ENCODE data around the gene BCAS1. TPM values are rescaled to one million over a fixed set of nuclear protein-coding genes. Genes with fewer than 3 reads are reported as not detected.

BCAS1 gene
- total RNA-seq, 1 donor from 2014 or later, result 0.81 TPM

- DNase-seq, result no peak
Observed at GRCh38 chr20:53972179-53972578, 98.2 kb downstream of the BCAS1 start.

DNA sequence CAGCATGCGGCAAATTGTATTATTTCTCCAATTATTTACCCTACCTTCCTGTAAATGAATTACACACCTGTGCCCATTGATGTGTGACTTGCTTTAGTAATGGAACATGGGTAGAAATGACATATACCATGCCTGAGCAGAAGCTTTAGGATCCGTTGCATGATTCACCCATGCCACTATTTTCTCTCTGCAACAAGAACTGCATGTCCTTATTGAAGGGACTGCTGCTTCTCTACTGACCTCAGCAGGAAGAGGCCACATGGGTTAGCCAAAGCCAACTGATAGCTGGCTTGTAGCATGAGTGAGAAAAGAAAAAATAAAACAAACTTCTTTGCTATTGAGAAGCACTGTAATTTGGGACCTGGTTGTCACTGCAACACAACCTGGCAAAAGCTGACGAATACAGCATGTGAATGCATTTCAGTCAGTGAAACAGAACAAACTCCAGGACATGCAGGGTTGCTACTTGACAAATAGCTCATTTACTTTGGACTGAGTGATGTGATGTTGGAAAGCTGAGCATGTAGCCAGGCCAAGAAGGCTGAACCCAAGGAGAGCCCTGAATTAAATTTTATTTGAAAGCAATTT is 99.2 kb downstream of the BCAS1 start:
- H3K4me3 ChIP-seq, result no peak overlapping the region
- no peaks in the 10 kb centered on the region for H3K9me3 ChIP-seq
- intact Hi-C loops (cut with DNase I), result no loop called here
- ATAC-seq (no peak), DNase-seq (no peak)
- H3K27ac ChIP-seq, result no peak overlapping the region
- no peaks in the 10 kb centered on the region for H3K36me3 ChIP-seq
- TF ChIP-seq CTCF (IDR thresholded peaks at IDR 0.05), result no peak
- no peaks in the 10 kb centered on the region for H3K27me3 ChIP-seq
- H3K4me1 ChIP-seq, result no peaks in the 10 kb centered on the region

More at GRCh38 chr20:53972179-53972578, 98.2 kb downstream of the BCAS1 start:
- Histone ChIP-seq H3K27ac (no peak overlapping the region), H3K36me3 (no peaks in the 10 kb centered on the region), H3K27me3 (no peaks in the 10 kb centered on the region), H3K4me1 (no peaks in the 10 kb centered on the region), H3K4me3 (no peak overlapping the region), H3K9me3 (no peaks in the 10 kb centered on the region)
- intact Hi-C loops (cut with DNase I), result no loop called here
- no peak for TF ChIP-seq CTCF (IDR thresholded peaks at IDR 0.05)
- no peak for ATAC-seq

DNA sequence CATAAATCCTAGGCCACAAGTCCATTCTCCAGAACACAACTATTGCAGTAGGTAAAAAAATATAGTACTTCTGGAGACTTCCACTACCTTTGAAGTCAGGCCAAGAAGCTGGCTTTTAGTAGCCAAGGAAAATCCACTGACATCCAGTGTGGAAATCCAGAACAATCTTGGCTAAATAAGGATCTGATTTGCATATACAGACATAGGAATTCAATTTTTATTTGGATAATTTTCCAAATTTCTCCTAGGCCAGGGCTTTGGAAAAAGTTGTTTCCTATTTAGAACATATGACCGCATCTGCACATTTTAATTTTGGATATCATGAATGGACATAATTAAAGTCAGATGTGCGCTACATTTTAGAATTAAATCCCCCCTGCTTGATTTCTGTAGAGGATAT is 100.2 kb downstream of the BCAS1 start:
- no peak for TF ChIP-seq CTCF (IDR thresholded peaks at IDR 0.05)
- ATAC-seq, result no peak
- intact Hi-C loops (cut with DNase I), result no loop called here

GRCh38 chr20:53967527-53967926 is 102.9 kb downstream of the BCAS1 start:
- Histone ChIP-seq H3K27me3 (no peaks in the 10 kb centered on the region), H3K27ac (no peak overlapping the region), H3K36me3 (no peaks in the 10 kb centered on the region), H3K4me1 (no peaks in the 10 kb centered on the region), H3K4me3 (no peak overlapping the region), H3K9me3 (no peaks in the 10 kb centered on the region)
- ATAC-seq, result no peak
- DNase-seq, result no peak
- intact Hi-C loops (cut with DNase I), result no loop called here
- TF ChIP-seq CTCF (IDR thresholded peaks at IDR 0.05), result no peak

More for the DNA sequence above, 100.2 kb downstream of the BCAS1 start:
- H3K27me3 ChIP-seq, result no peaks in the 10 kb centered on the region
- no peaks in the 10 kb centered on the region for H3K36me3 ChIP-seq
- DNase-seq, result no peak
- H3K4me1 ChIP-seq, result no peaks in the 10 kb centered on the region
- H3K9me3 ChIP-seq, result no peaks in the 10 kb centered on the region
- no peak overlapping the region for H3K4me3 ChIP-seq
- H3K27ac ChIP-seq, result no peak overlapping the region

- Histone ChIP-seq H3K4me3 (no peak overlapping the region), H3K9me3 (no peaks in the 10 kb centered on the region), H3K27ac (no peak overlapping the region), H3K4me1 (no peaks in the 10 kb centered on the region), H3K27me3 (no peaks in the 10 kb centered on the region), H3K36me3 (no peaks in the 10 kb centered on the region)
- no peak for TF ChIP-seq CTCF (IDR thresholded peaks at IDR 0.05)
- DNase-seq, result no peak
- intact Hi-C loops (cut with DNase I), result no loop called here
- ATAC-seq, result no peak
Observed at GRCh38 chr20:53966774-53967398, 103.5 kb downstream of the BCAS1 start.

All from upper lobe of right lung (tissue), 1 donor.